SK-N-MC (cell line): Measurements from ENCODE around the gene GPR65.
A peak's percentile ranks its signal among the peaks of the same experiment; 100 is the strongest.

Experiments
- DNase-seq: peaks from one replicate; pipeline ENCODE4 v3.0.0-alpha.2; 2011; ENCODE audit warnings: low read depth, low spot score
- H3K27ac ChIP-seq: fragments of 200-600 bp; sonication (generic); 2 replicates; pipeline ENCODE4 v1.5.1; 2016; ENCODE audit warnings: mixed run types
- H3K36me3 ChIP-seq: fragments of 200-600 bp; sonication (generic); 2 replicates; pipeline ENCODE4 v1.6.1; 2017; ENCODE audit warnings: antibody characterized with exemption, low read length, mixed read lengths; ENCODE audit not compliant: insufficient read depth
- H3K4me3 ChIP-seq: fragments of 200-600 bp; sonication (generic); 2 replicates; pipeline ENCODE4 v1.5.1; 2016
- H3K9ac ChIP-seq: fragments of 200-600 bp; sonication (generic); 2 replicates; pipeline ENCODE4 v1.8.0; 2017; ENCODE audit warnings: mixed run types, mixed read lengths; ENCODE audit not compliant: insufficient read length
- H3K9me3 ChIP-seq: fragments of 200-600 bp; sonication (generic); 2 replicates; pipeline ENCODE4 v1.6.1; 2017; ENCODE audit warnings: low read depth, mild to moderate bottlenecking, antibody characterized with exemption, low read length, moderate library complexity, mixed read lengths
- EZH2 ChIP-seq: fragments of 200-600 bp; sonication (generic); IDR thresholded peaks from one replicate; pipeline ENCODE4 v1.6.1; 2017; ENCODE audit warnings: antibody characterized with exemption
- FOXP2 ChIP-seq: optimal IDR thresholded peaks from 2 replicates; pipeline ENCODE3; 2011; ENCODE audit warnings: mild to moderate bottlenecking, moderate library complexity; ENCODE audit not compliant: insufficient read depth; ENCODE audit errors: extremely low read length, control extremely low read depth
- POLR2AphosphoS5 ChIP-seq: IDR thresholded peaks from 2 replicates; pipeline ENCODE4 v1.6.1; 2012; ENCODE audit warnings: mild to moderate bottlenecking, low read depth, low read length, borderline replicate concordance

The GPR65 gene

DNA sequence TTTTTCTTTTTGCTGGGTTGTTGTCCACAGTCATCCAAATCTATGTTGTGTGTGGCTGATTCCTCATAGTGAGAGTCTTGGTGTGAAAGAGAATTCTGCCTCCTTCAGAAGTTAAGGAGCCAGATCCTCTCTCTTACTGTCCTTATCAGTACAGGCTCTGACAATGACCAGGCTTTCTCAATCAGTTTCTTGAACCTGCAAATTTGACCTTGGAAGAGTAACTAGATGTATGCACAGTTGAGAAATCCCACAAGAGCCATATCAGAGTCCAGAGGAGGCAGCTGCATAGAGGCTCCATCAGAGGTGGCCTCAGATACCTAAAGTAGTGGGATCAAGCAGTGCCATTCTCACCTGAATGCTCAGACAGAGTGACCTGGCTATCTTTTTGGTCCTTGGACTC lies 6.5 kb upstream of the GPR65 start:
- no peak for TF ChIP-seq EZH2
- no peak for TF ChIP-seq POLR2AphosphoS5
- TF ChIP-seq FOXP2: no peak
- no peaks in the 10 kb centered on the region for H3K36me3 ChIP-seq
- DNase-seq: no peak
- H3K9ac ChIP-seq: no peak overlapping the region
- H3K9me3 ChIP-seq: no peaks in the 10 kb centered on the region
- no peak overlapping the region for H3K27ac ChIP-seq
- no peak overlapping the region for H3K4me3 ChIP-seq

DNA sequence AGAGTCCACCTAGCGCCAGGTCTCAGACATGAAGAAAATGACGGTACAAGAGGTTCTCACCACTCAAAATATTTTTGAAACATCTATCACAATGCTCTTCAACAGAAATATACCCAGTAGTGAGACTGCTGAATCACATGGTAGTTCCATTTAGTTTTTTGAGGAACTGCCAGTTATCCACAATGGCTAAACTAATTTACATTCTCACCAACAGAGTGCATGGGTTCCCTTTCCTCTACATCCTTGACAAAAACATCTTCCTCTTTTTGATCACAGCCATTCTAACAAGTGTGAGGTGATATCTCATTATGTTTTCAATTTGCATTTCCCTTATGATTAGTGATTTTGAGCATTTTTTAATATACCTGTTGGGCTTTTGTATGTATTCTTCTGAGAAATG lies 5.7 kb upstream of the GPR65 start:
- H3K4me3 ChIP-seq: no peak overlapping the region
- H3K27ac ChIP-seq: no peak overlapping the region
- H3K9ac ChIP-seq: no peak overlapping the region
- no peak for TF ChIP-seq EZH2
- TF ChIP-seq POLR2AphosphoS5: no peak
- no peak for TF ChIP-seq FOXP2
- no peak for DNase-seq
- no peaks in the 10 kb centered on the region for H3K9me3 ChIP-seq
- no peaks in the 10 kb centered on the region for H3K36me3 ChIP-seq

GRCh38 chr14:88002421-88003075 lies 2.4 kb upstream of the GPR65 start:
- Histone ChIP-seq H3K4me3 (no peak overlapping the region), H3K9me3 (no peaks in the 10 kb centered on the region), H3K27ac (no peak overlapping the region), H3K36me3 (no peaks in the 10 kb centered on the region), H3K9ac (no peak overlapping the region)
- DNase-seq: no peak
- TF ChIP-seq POLR2AphosphoS5: no peak
- TF ChIP-seq EZH2: no peak
- TF ChIP-seq FOXP2: no peak

GRCh38 chr14:88003425-88003824 lies 1.5 kb upstream of the GPR65 start:
- H3K27ac ChIP-seq: no peak overlapping the region
- no peak overlapping the region for H3K9ac ChIP-seq
- no peak overlapping the region for H3K4me3 ChIP-seq
- no peak for TF ChIP-seq EZH2
- no peaks in the 10 kb centered on the region for H3K9me3 ChIP-seq
- DNase-seq: no peak
- no peaks in the 10 kb centered on the region for H3K36me3 ChIP-seq

- DNase-seq: no peak
- H3K9ac ChIP-seq: no peak overlapping the region
Measured at GRCh38 chr14:88004506-88005036, 364 bp upstream of the GPR65 start.

DNA sequence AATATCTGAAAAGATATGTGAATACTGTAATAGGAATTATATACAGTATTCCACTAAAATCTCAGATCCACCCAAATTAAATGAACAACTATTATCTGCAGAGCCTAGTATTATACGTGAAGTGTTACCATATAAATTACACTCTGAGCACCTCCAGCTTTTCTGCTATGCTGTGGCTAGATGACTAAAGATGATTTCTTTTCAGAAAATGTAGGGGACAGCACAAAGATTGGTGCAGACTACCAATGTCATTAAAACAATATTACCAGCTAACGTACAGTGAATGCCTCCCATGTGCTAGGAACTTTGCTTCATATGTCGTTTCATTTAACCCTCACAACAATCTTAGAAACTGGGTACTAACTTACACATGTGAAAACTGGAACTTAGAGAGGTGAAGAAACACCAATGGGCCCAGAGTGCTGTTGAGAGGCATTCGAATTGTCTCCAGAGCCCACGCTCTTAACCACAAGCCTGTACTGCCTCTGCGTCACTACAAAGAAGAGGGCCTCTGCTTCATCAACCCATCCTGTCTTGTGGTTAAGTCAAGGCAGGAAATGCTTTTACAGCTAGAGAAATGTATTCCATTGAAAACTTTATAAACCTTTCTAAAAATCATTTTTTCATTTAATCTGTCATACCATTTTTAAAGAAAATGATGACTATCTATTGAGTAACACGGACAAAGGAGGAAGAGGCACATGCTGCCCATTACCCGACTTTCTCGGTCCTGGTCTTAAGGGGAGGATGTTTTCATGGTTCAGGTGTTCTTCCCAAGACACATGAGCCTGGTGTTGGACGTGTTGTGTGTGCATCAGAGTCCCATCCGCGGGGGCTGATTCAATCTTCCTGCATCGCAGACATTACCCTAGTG lies 1.3 kb downstream of the GPR65 start:
- H3K27ac ChIP-seq: no peak overlapping the region
- H3K4me3 ChIP-seq: no peak overlapping the region
- DNase-seq: peak; percentile 32
- TF ChIP-seq FOXP2: no peak
- TF ChIP-seq EZH2: no peak
- no peak for TF ChIP-seq POLR2AphosphoS5
- H3K36me3 ChIP-seq: no peaks in the 10 kb centered on the region
- no peaks in the 10 kb centered on the region for H3K9me3 ChIP-seq
- no peak overlapping the region for H3K9ac ChIP-seq

More at GRCh38 chr14:88004506-88005036, 364 bp upstream of the GPR65 start:
- Histone ChIP-seq H3K4me3 (no peak overlapping the region), H3K36me3 (no peaks in the 10 kb centered on the region), H3K9me3 (no peaks in the 10 kb centered on the region), H3K27ac (no peak overlapping the region)
- no peak for TF ChIP-seq EZH2
- no peak for TF ChIP-seq POLR2AphosphoS5
- no peak for TF ChIP-seq FOXP2

DNA sequence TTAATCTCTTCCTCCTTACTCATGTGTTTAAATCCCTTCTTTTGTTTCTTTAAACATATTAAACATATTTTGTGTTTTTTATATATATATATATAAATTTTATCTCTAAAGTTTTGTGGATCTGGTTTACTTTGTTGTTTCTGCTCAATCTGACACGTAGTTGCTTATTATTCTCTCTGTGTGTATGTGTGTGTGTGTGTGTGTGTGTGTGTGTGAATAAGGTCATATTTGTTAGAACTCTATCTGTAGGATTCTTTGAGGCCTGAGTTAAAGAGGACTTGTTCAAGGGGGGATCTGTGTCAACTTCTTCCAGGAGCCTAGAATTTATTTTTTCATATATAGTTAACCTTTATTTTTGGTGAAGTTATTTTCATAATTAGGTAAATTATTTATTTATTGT lies 2.7 kb downstream of the GPR65 start:
- no peak for DNase-seq
- Histone ChIP-seq H3K9me3 (no peaks in the 10 kb centered on the region), H3K27ac (no peak overlapping the region), H3K36me3 (no peaks in the 10 kb centered on the region), H3K4me3 (no peak overlapping the region), H3K9ac (no peak overlapping the region)
- TF ChIP-seq EZH2 (no peak), POLR2AphosphoS5 (no peak), FOXP2 (no peak)

DNA sequence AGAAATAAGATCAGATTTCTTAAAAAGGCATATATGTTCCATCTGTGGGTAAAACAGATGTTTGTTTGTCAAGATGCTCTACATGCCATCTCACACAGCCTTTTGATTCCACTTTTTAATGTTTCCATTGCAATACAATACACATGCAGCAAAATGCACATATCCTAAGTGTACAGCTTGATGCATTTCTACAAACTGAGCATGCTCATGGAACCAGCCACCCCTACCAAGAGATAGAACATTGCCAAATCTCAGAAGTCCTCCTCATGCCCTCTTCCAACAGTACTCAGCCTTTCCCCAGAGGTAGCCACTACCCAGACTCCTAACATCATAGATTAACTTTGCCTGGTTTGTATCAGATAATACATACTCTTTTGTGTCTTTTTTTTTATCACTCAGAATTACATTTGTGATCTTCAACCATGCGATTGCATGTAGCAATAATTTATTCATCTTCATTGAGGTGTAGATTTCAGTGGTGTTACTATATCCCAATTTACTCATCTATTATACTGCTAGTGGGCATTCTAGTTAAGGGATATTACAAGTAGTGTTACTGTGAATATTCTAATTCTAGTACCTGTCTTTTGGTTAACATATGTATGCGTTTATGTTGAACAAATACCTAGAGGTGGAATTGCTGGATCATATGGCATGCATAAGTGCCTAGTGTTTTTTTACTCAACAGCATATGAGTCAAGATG lies 3.3 kb downstream of the GPR65 start:
- Histone ChIP-seq H3K36me3 (no peaks in the 10 kb centered on the region), H3K27ac (no peak overlapping the region), H3K9ac (no peak overlapping the region), H3K9me3 (no peaks in the 10 kb centered on the region), H3K4me3 (no peak overlapping the region)
- TF ChIP-seq EZH2 (no peak), POLR2AphosphoS5 (no peak), FOXP2 (no peak)
- no peak for DNase-seq
